NB4 (cell line): ENCODE measurements around the gene STAT5B.

Source experiments
- DNase-seq: peaks from one replicate; pipeline ENCODE4 v3.0.0; 2010; ENCODE audit warnings: low read depth
- H3K4me3 ChIP-seq: one replicate; pipeline ENCODE4 v1.5.1; 2011; ENCODE audit warnings: mild to moderate bottlenecking, low read depth, low read length, moderate library complexity
- CTCF ChIP-seq: IDR thresholded peaks from one replicate; pipeline ENCODE4 v1.5.1; 2012; ENCODE audit warnings: low read depth, low read length
- MAX ChIP-seq: IDR thresholded peaks from 2 replicates; pipeline ENCODE4 v1.6.1; 2011; ENCODE audit warnings: low read depth, low read length
- MYC ChIP-seq: IDR thresholded peaks from 2 replicates; pipeline ENCODE4 v1.6.1; 2011; ENCODE audit warnings: low read depth, low read length
- POLR2A ChIP-seq: IDR thresholded peaks from 2 replicates; pipeline ENCODE4 v1.6.1; 2011; ENCODE audit warnings: mild to moderate bottlenecking; ENCODE audit not compliant: insufficient read length; ENCODE audit errors: extremely low read depth

Gene STAT5B

GRCh38 chr17:42287305-42287976, 11.2 kb upstream of the STAT5B start:
- TF ChIP-seq MAX, result peak; percentile 85
- no peak for TF ChIP-seq CTCF
- TF ChIP-seq POLR2A, result peak; percentile 64
- TF ChIP-seq MYC, result peak; percentile 70
- H3K4me3 ChIP-seq, result peak overlapping the region; percentile 57
- DNase-seq, result peak; percentile 75

- DNase-seq, result peak; percentile 40
- TF ChIP-seq POLR2A (no peak), CTCF (no peak), MAX (no peak), MYC (no peak)
- peak overlapping the region; percentile 32 for H3K4me3 ChIP-seq
Observed at GRCh38 chr17:42286411-42287221, 10.4 kb upstream of the STAT5B start.

- no peak for TF ChIP-seq MAX
- no peak for TF ChIP-seq CTCF
- no peak for TF ChIP-seq POLR2A
- TF ChIP-seq MYC, result no peak
- no peak for DNase-seq
- no peak overlapping the region for H3K4me3 ChIP-seq
Observed at GRCh38 chr17:42285346-42286050, 9.3 kb upstream of the STAT5B start.

- no peak for DNase-seq
- no peak overlapping the region for H3K4me3 ChIP-seq
- TF ChIP-seq MYC (no peak), MAX (no peak), POLR2A (no peak), CTCF (no peak)
Observed at GRCh38 chr17:42284566-42284965, 8.4 kb upstream of the STAT5B start.

- no peak for DNase-seq
- no peak for TF ChIP-seq MYC
- TF ChIP-seq CTCF, result no peak
- no peak for TF ChIP-seq MAX
- no peak for TF ChIP-seq POLR2A
- H3K4me3 ChIP-seq, result no peak overlapping the region
Observed at GRCh38 chr17:42284024-42284369, 7.8 kb upstream of the STAT5B start.
